Limb (tissue), 2 donors: ENCODE data around the gene FAHD2B.
"Not testable (repeated sequence)": the region's sequence is repeated elsewhere in the genome, so short reads cannot be mapped to it uniquely, and the experiment has no call there.

Experiments
- DNase-seq, 2 donors: peaks; one replicate each; pipeline ENCODE4 v3.0.0-alpha.2; 2016; ENCODE audit errors: extremely low spot score in 2 of 2

FAHD2B gene, protein sequence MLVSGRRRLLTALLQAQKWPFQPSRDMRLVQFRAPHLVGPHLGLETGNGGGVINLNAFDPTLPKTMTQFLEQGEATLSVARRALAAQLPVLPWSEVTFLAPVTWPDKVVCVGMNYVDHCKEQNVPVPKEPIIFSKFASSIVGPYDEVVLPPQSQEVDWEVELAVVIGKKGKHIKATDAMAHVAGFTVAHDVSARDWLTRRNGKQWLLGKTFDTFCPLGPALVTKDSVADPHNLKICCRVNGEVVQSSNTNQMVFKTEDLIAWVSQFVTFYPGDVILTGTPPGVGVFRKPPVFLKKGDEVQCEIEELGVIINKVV

GRCh38 chr2:97094772-97095611 lies at the start of gene FAHD2B:
Gene FAHD2B (minus strand): TSS chr2:97094882. CDS start chr2:97091706, 3,176 bp downstream.
- DNase-seq: peak; percentile 61 to 81

GRCh38 chr2:97144016-97144415 lies 49.3 kb upstream of the FAHD2B start:
- DNase-seq: not testable (repeated sequence)

DNA sequence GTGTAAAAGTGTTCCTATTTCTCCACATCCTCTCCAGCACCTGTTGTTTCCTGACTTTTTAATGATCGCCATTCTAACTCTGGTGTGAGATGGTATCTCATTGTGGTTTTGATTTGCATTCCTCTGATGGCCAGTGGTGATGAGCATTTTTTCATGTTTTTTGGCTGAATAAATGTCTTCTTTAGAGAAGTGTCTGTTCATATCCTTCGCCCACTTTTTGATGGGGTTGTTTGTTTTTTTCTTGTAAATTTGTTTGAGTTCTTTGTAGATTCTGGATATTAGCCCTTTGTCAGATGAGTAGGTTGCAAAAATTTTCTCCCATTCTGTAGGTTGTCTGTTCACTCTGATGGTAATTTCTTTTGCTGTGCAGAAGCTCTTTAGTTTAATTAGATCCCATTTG lies 34.4 kb upstream of the FAHD2B start:
- DNase-seq: not testable (repeated sequence)

- DNase-seq: peak in 1 of 2 donors; percentile 46
Measured at GRCh38 chr2:97113882-97114255, 19.2 kb upstream of the FAHD2B start.

- peak; percentile 22 to 90 for DNase-seq
Measured at GRCh38 chr2:97113050-97113881, 18.6 kb upstream of the FAHD2B start, which contains the start of gene ANKRD36. Gene ANKRD36 (plus strand): TSS chr2:97113153. CDS start chr2:97113740, 587 bp downstream.

GRCh38 chr2:97112320-97113049 lies 17.8 kb upstream of the FAHD2B start:
- DNase-seq: peak; percentile 46 to 78

DNA sequence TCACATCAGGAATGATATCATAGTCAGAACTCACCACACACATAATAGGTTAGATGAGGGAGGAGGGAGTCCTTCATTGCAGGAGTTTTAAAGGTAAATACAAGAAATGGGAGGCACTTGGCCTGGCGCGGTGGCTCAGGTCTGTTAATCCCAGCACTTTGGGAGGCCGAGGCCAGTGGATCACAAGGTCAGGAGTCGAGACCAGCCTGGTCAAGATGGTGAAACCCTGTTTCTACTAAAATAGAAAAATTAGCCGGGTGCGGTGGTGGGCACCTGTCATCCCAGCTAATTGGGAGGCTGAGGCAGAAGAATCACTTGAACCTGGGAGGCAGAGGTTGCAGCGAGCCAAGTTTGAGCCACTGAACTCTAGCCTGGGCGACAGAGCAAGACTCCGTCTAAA lies 16.6 kb upstream of the FAHD2B start:
- DNase-seq: not testable (repeated sequence)

GRCh38 chr2:97106878-97107277 lies 12.2 kb upstream of the FAHD2B start:
- not testable (repeated sequence) for DNase-seq

DNA sequence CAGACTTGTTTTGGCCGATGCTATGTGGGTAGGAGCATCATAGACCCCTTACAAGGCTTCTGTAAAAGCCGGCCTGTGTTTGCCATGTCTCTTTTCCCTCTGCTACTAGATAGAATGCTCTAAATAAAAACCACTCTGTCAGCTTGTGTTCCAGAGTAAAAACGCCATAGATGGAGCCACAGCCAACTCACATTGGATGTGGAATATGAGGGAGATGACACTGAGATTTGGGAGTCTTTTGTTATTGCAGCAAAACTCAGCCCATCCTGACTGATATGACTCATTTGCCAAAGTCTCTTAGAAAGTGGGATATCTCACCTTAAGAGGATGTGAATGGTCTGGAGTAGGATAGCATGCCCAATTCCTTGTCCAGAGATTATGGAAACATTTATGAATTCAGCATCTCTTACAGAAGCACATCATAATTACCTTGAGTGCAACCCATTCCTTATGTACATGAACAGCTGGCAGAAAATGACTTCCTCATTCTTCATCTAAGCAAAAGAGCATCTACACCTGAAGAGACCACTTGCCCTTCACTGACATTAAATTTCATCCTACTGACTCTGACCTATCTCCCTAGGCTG lies 4.2 kb upstream of the FAHD2B start:
- not testable (repeated sequence) for DNase-seq

DNA sequence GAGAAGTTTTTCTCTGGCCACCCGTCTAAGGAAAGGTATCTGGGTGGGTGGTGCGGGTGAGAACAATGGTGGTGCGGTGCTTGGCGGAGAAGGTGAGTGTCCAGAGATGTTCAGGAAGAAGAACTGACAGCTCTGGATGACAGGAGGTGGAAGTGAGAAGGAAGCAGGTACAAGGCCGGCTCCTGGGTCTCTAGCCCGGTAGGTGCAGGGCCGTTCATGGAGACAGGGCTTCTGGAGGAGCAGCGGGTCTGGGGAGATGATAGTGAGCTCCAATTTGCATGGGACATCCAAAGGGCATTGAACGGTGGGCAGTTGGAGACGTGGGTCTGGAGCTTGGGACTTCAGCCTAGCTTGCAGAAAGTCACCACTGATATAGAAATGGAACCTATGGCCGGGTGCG lies 979 bp upstream of the FAHD2B start:
- DNase-seq: no peak

GRCh38 chr2:97093983-97094771 lies 505 bp downstream of the FAHD2B start:
- DNase-seq: not testable (repeated sequence)

DNA sequence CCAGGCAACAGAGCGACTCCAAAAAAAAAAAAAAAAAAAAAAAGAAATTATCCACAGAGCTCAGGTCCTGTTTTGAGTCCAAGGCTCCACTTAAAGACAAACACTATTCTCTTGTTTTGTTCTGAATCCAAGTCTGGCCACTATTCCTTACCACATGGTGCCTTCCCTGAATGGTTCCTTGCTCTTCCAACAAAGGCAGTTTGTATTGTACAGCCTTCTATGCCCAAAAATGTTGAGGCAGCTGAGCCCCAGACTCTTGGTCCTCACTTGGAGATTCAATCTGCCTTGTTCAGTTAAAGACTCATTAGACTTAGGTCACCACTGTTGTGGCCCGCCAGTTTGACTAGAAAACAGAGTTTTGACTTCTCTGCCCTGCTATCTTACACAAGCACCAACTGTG lies 1.7 kb downstream of the FAHD2B start:
- DNase-seq: not testable (repeated sequence)

- DNase-seq: not testable (repeated sequence)
Measured at GRCh38 chr2:97088706-97089105, 6.0 kb downstream of the FAHD2B start.

DNA sequence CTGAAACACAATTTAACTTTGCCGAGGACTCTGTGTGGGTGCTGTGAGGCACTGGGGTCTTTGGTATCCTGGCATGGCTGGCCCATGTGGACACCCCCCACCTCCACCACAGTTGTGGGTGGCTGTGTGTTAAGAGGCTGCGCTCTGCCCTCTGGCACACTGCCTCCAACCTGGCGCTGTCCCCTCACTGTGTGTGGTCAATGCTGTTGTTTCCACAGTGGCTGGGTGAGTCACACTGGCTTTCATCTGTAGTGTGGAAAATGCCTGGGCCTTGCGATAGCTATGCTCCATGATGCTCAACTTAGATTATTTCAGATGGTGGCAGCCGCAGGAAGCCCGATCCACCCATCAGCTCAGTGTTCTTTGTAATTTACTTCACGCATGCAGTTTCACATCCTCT lies 9.6 kb downstream of the FAHD2B start:
- not testable (repeated sequence) for DNase-seq

DNA sequence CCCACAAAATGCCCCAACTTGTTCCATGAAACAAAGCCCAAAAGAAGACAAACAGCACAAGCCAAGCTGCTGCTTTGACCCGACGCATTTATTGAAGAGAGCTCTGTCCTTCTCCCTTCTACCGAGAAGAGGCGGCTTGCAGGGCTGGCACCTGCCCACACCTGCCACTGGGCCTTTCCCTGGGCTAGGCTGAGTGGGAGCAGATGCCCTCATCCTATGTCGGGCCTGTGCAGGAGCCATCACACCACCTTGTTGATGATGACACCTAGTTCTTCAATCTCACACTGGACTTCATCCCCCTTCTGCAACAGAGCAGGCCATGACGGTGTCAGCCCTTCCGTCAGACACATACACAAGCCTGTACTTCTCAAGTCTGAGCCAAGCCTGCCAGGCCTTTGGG lies 11.2 kb downstream of the FAHD2B start:
- not testable (repeated sequence) for DNase-seq

GRCh38 chr2:97082206-97082605 lies 12.5 kb downstream of the FAHD2B start:
- DNase-seq: not testable (repeated sequence)

DNA sequence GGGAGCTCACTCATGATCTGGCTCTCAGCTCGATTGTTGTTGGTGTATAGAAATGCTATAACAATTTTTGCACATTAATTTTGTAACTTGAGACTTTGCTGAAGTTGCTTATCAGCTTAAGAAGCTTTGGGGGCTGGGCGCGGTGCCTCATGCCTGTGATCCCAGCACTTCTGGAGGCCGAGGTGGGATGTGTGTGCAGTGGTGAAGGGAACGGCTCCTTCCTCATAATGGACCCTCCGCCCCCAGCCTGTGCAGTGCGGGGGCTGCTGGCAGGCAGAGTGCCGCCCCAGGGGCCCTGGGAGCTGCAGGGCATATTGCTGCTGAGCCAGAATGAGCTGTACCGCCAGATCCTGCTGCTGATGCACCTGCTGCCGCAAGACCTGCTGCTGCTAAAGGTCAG lies 13.8 kb downstream of the FAHD2B start:
- DNase-seq: not testable (repeated sequence)

DNA sequence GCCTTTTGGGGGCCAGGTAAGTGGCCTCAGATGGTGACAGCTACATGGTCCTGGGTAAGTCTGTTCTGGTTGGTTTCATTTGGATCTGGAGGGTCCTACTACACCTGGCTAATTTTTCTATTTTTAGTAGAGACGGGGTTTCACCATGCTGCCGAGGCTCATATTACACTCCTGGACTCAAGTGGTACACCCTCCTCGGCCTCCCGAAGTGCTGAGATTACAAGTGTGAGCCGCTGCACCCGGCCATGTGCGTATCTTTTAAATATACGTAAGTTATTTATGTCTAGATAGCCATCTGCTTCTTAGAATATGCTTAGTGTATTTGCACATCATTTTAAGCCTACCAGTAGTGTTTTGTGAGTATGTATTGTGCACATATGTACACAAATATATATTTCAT lies 17.5 kb downstream of the FAHD2B start:
- not testable (repeated sequence) for DNase-seq

DNA sequence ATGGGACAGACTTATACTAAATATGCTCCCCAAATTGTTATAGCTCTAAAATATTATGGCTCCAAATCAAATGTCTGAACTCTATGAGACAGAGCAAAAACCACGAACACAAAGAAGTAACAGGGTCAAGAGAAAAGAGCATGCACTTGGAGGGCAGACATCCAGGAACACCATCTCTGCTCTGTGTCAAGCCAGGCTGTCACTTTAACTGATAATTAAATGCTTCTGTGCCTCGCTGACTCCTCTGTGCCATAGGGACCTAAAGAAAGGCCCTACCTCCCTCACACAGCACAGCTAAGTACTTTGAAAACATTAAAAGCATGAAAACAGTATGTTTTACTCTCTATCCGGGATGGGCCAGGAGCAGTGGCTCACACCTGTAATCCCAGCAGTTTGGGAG lies 23.8 kb downstream of the FAHD2B start:
- not testable (repeated sequence) for DNase-seq

GRCh38 chr2:97068722-97069121 lies 26.0 kb downstream of the FAHD2B start:
- not testable (repeated sequence) for DNase-seq
